Endothelial cell of umbilical vein (primary cell): ENCODE measurements around the gene CTIF.
A peak's percentile ranks its signal among the peaks of the same experiment; 100 is the strongest.

ENCODE experiments used
- CTCF ChIP-seq, 2 donors: IDR thresholded peaks; 1 replicate in 1 of 2; 2 replicates in 1 of 2; pipeline ENCODE4 v1.5.1; 2011; ENCODE audit warnings: low read length in 2 of 2, mild to moderate bottlenecking in 2 of 2, moderate library complexity in 2 of 2, control low read depth in 1 of 2, inconsistent platforms in 1 of 2, low read depth in 1 of 2; ENCODE audit not compliant: insufficient read depth in 1 of 2; ENCODE audit errors: extremely low read depth in 1 of 2
- EZH2 ChIP-seq: IDR thresholded peaks from 2 replicates; pipeline ENCODE4 v1.6.1; 2012; ENCODE audit warnings: borderline replicate concordance, low read depth, mild to moderate bottlenecking, moderate library complexity, low read length, inconsistent platforms; ENCODE audit not compliant: severe bottlenecking
- FOS ChIP-seq: IDR thresholded peaks from 2 replicates; pipeline ENCODE4 v1.6.1; 2011; ENCODE audit warnings: mild to moderate bottlenecking, low read length, moderate library complexity, borderline replicate concordance; ENCODE audit not compliant: insufficient read depth
- MAX ChIP-seq: IDR thresholded peaks from 2 replicates; pipeline ENCODE4 v1.6.1; 2011; ENCODE audit not compliant: insufficient read depth, insufficient read length
- MYC ChIP-seq: IDR thresholded peaks from one replicate; pipeline ENCODE4 v1.6.1; 2011; ENCODE audit warnings: mild to moderate bottlenecking, low read depth, low read length
- POLR2A ChIP-seq: IDR thresholded peaks from 2 replicates; pipeline ENCODE4 v1.6.1; 2012; ENCODE audit warnings: low read depth, mild to moderate bottlenecking, control low read depth, low read length

- TF ChIP-seq MAX = no peak
- no peak for TF ChIP-seq POLR2A
- no peak for TF ChIP-seq MYC
- TF ChIP-seq CTCF (IDR thresholded peaks at IDR 0.05; ENCODE audit: extremely low read depth in 1 of 2, insufficient read depth in 1 of 2, low read depth in 1 of 2, low read length in 2 of 2) = peak in 1 of 2 donors; percentile 36
- TF ChIP-seq EZH2 = no peak
- no peak for TF ChIP-seq FOS
Observed at GRCh38 chr18:48887905-48888772, 349.3 kb downstream of the CTIF start.
